Epithelial cell of esophagus (primary cell): Measurements from ENCODE around the gene MVP.
"Not testable (repeated sequence)": the region's sequence is repeated elsewhere in the genome, so short reads cannot be mapped to it uniquely, and the experiment has no call there.

Experiments used
- DNase-seq: peaks from one replicate; pipeline ENCODE4 v3.0.0; 2010; ENCODE audit warnings: low read depth
- H3K4me3 ChIP-seq: 2 replicates; pipeline ENCODE4 v1.5.1; 2011; ENCODE audit warnings: mild to moderate bottlenecking, low read length, control low read depth
- CTCF ChIP-seq: IDR thresholded peaks from 2 replicates; pipeline ENCODE4 v1.5.1; 2011; ENCODE audit warnings: low read depth, mild to moderate bottlenecking, low read length, control low read depth, inconsistent platforms; ENCODE audit not compliant: insufficient read depth; ENCODE audit errors: missing control alignments

The MVP gene

GRCh38 chr16:29791845-29792807, 28.1 kb upstream of the MVP start:
- H3K4me3 ChIP-seq, result peak overlapping the region; percentile 85
- no peak for DNase-seq
- no peak for TF ChIP-seq CTCF

- H3K4me3 ChIP-seq, DNase-seq: not testable (repeated sequence)
Observed at GRCh38 chr16:29793153-29793552, 27.1 kb upstream of the MVP start.

GRCh38 chr16:29794231-29794710, 26.0 kb upstream of the MVP start:
- DNase-seq, result no peak
- TF ChIP-seq CTCF, result no peak
- H3K4me3 ChIP-seq, result no peak overlapping the region

- no peak overlapping the region for H3K4me3 ChIP-seq
- no peak for DNase-seq
- no peak for TF ChIP-seq CTCF
Observed at GRCh38 chr16:29802416-29802935, 17.8 kb upstream of the MVP start.

- no peak for DNase-seq
- TF ChIP-seq CTCF, result no peak
- no peak overlapping the region for H3K4me3 ChIP-seq
Observed at GRCh38 chr16:29804020-29804419, 16.2 kb upstream of the MVP start.

- no peak for DNase-seq
- no peak for TF ChIP-seq CTCF
- peak overlapping the region; percentile 81 for H3K4me3 ChIP-seq
Observed at GRCh38 chr16:29804455-29805231, 15.6 kb upstream of the MVP start.
